Measurements from ENCODE around the gene CD109.

Gene CD109

GRCh38 chr6:73695619-73696421, at the start of gene CD109:
TSS of gene CD109 (plus strand) at chr6:73696203. CDS start at chr6:73696216, 13 bp downstream.
- no peak for TF ChIP-seq CTCF (conservative IDR thresholded peaks at IDR 0.05; ENCODE audit: low read depth, low read length)
- peak within 1 kb of the TSS; percentile 95 for H2AFZ ChIP-seq (ENCODE audit: low read depth)
- no peaks in the 10 kb centered on the region for H3K27me3 ChIP-seq (ENCODE audit: insufficient read depth, low read depth)
- no peak within 1 kb of the TSS for H3K27ac ChIP-seq
- H3K4me2 ChIP-seq: peak within 1 kb of the TSS; percentile 15
- H4K20me1 ChIP-seq (ENCODE audit: insufficient read depth): no peaks in the 10 kb centered on the region
- H3K36me3 ChIP-seq (ENCODE audit: insufficient read depth): no peaks in the 10 kb centered on the region
- H3K4me3 ChIP-seq (IDR thresholded peaks at IDR 0.05; ENCODE audit: insufficient read depth, low read depth, low read length): no peak within 1 kb of the TSS
- H3K79me2 ChIP-seq (ENCODE audit: insufficient read depth, low read depth): no peaks in the 10 kb centered on the region
- H3K9ac ChIP-seq: peak within 1 kb of the TSS; percentile 57
- H3K4me1 ChIP-seq (ENCODE audit: low read depth, poor library complexity, severe bottlenecking): peaks cover 6% of the 10 kb centered on the region

GRCh38 chr6:73648166-73648565, 47.8 kb upstream of the CD109 start:
- Histone ChIP-seq H3K4me3 (IDR thresholded peaks at IDR 0.05; ENCODE audit: insufficient read depth, low read depth, low read length) (no peak overlapping the region), H3K4me2 (no peak overlapping the region)
- no peak for TF ChIP-seq CTCF (conservative IDR thresholded peaks at IDR 0.05; ENCODE audit: low read depth, low read length)

GRCh38 chr6:73649783-73650182, 46.2 kb upstream of the CD109 start:
- H4K20me1 ChIP-seq (ENCODE audit: insufficient read depth): no peaks in the 10 kb centered on the region
- H3K4me2 ChIP-seq: no peak overlapping the region
- H3K36me3 ChIP-seq (ENCODE audit: insufficient read depth): no peaks in the 10 kb centered on the region
- no peak overlapping the region for H3K27ac ChIP-seq
- H3K4me3 ChIP-seq (IDR thresholded peaks at IDR 0.05; ENCODE audit: insufficient read depth, low read depth, low read length): no peak overlapping the region
- no peaks in the 10 kb centered on the region for H3K79me2 ChIP-seq (ENCODE audit: insufficient read depth, low read depth)
- H2AFZ ChIP-seq (ENCODE audit: low read depth): no peak overlapping the region
- H3K4me1 ChIP-seq (ENCODE audit: low read depth, poor library complexity, severe bottlenecking): peaks cover 8% of the 10 kb centered on the region
- H3K27me3 ChIP-seq (ENCODE audit: insufficient read depth, low read depth): no peaks in the 10 kb centered on the region
- H3K9ac ChIP-seq: no peak overlapping the region
- no peak for TF ChIP-seq CTCF (conservative IDR thresholded peaks at IDR 0.05; ENCODE audit: low read depth, low read length)

More at GRCh38 chr6:73648166-73648565, 47.8 kb upstream of the CD109 start:
- no peaks in the 10 kb centered on the region for H3K79me2 ChIP-seq (ENCODE audit: insufficient read depth, low read depth)
- H3K9ac ChIP-seq: no peak overlapping the region
- H4K20me1 ChIP-seq (ENCODE audit: insufficient read depth): no peaks in the 10 kb centered on the region
- H3K4me1 ChIP-seq (ENCODE audit: low read depth, poor library complexity, severe bottlenecking): peaks cover 8% of the 10 kb centered on the region
- no peaks in the 10 kb centered on the region for H3K27me3 ChIP-seq (ENCODE audit: insufficient read depth, low read depth)
- no peak overlapping the region for H2AFZ ChIP-seq (ENCODE audit: low read depth)
- H3K36me3 ChIP-seq (ENCODE audit: insufficient read depth): no peaks in the 10 kb centered on the region
- no peak overlapping the region for H3K27ac ChIP-seq

- H3K4me2 ChIP-seq: peak overlapping the region; percentile 94
- peak; percentile 78 for TF ChIP-seq CTCF (conservative IDR thresholded peaks at IDR 0.05; ENCODE audit: low read depth, low read length)
- H3K27me3 ChIP-seq (ENCODE audit: insufficient read depth, low read depth): no peaks in the 10 kb centered on the region
- peak overlapping the region; percentile 97 for H3K27ac ChIP-seq
- H3K9ac ChIP-seq: peak overlapping the region; percentile 96
- H3K36me3 ChIP-seq (ENCODE audit: insufficient read depth): no peaks in the 10 kb centered on the region
- peaks cover 20% of the 10 kb centered on the region for H3K4me1 ChIP-seq (ENCODE audit: low read depth, poor library complexity, severe bottlenecking)
- no peaks in the 10 kb centered on the region for H3K79me2 ChIP-seq (ENCODE audit: insufficient read depth, low read depth)
- H4K20me1 ChIP-seq (ENCODE audit: insufficient read depth): no peaks in the 10 kb centered on the region
- H3K4me3 ChIP-seq (IDR thresholded peaks at IDR 0.05; ENCODE audit: insufficient read depth, low read depth, low read length): no peak overlapping the region
- peak overlapping the region; percentile 93 for H2AFZ ChIP-seq (ENCODE audit: low read depth)
Observed at GRCh38 chr6:73652637-73653570, 43.1 kb upstream of the CD109 start.
